SJCRH30 (cell line): ENCODE measurements around the gene ISM2. TPM values are rescaled to one million over a fixed set of nuclear protein-coding genes. Genes with fewer than 3 reads are reported as not detected.

Source experiments
- DNase-seq, 2 experiments: peaks; one replicate each; pipeline ENCODE4 v3.0.0-alpha.2; 2015 to 2020
- H3K27ac ChIP-seq: fragments of 250-450 bp; sonication (Bioruptor Pico); 2 replicates; pipeline ENCODE4 v1.5.1; 2020; ENCODE audit warnings: mild to moderate bottlenecking, moderate library complexity
- H3K27me3 ChIP-seq: fragments of 250-450 bp; sonication (Bioruptor Pico); 2 replicates; pipeline ENCODE4 v1.5.1; 2020; ENCODE audit warnings: mild to moderate bottlenecking, moderate library complexity
- H3K36me3 ChIP-seq: fragments of 250-450 bp; sonication (Bioruptor Pico); 2 replicates; pipeline ENCODE4 v1.5.1; 2020; ENCODE audit warnings: mild to moderate bottlenecking, moderate library complexity
- H3K4me1 ChIP-seq: fragments of 250-450 bp; sonication (Bioruptor Pico); 2 replicates; pipeline ENCODE4 v1.5.1; 2020; ENCODE audit warnings: mild to moderate bottlenecking, moderate library complexity
- H3K4me3 ChIP-seq: fragments of 250-450 bp; sonication (Bioruptor Pico); 2 replicates; pipeline ENCODE4 v1.5.1; 2020; ENCODE audit warnings: mild to moderate bottlenecking, moderate library complexity
- H3K9me3 ChIP-seq: fragments of 250-450 bp; sonication (Bioruptor Pico); replicated peaks from 2 replicates; pipeline ENCODE4 v1.5.1; 2020; ENCODE audit warnings: mild to moderate bottlenecking, moderate library complexity
- total RNA-seq: library from RNA; depleted of rRNA; stranded (reverse); fragments of >200 nt; shearing (Covaris generic); gene quantifications from 2 replicates; pipeline ENCODE4 v1.2.3, GENCODE V29; 2014

Gene ISM2
- total RNA-seq, 1 experiment from 2014 or later: 0.16 TPM

DNA sequence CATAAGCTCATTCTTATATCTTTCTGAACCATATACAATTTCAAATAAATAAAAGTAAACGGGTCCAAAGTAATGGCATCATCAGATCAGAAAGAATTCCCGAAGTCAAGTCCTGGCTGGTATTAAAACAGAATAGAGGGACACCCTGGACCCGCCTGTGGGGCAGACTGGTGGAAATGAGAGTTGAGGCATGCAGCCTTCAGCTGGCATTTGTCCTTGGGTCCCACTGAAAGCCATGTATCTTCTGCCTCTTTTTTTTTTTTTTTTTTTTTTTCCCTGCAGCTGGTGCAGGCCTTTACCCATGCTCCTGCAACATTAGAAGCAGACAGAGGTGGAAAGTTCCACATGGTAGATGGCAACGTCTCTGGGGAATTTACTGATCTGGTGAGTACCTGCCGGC lies 30.8 kb downstream of the ISM2 start:
- Histone ChIP-seq H3K4me3 (no peak overlapping the region), H3K36me3 (peaks cover 57% of the 10 kb centered on the region), H3K27me3 (no peaks in the 10 kb centered on the region; the same call in 1 of the 2 replicates), H3K9me3 (no peaks in the 10 kb centered on the region), H3K27ac (no peak overlapping the region), H3K4me1 (no peaks in the 10 kb centered on the region)
- no peak for DNase-seq

DNA sequence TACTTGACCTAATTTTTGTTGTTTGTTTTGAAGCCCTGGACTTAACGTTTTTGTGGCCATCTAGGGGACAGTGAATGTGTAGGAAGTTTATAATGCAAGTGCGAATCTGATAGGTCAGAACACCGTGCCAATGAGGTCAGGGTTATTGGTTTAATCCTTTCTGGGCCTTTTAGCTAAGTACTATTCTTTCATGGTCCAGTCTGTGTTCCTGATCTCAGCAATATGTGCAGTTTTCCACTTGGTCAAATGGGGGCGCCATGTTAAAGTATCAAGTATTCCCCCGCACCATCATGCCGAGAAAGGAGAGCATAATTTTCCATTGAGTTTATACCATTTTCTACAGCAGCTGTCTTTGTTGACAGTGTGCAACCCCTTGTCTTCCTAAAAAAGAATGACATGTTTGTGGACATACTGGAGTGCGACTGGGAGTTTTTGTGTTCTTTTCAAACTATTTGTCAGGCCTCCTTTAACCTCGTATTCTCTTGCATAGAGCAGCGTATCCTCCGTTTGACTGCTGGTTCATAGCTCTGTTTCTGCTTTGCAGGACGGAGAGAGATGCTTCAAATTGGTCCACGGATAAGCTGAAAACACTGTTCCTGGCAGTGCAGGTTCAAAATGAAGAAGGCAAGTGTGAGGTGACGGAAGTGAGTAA lies 39.4 kb downstream of the ISM2 start:
- H3K27me3 ChIP-seq: no peaks in the 10 kb centered on the region
- peaks cover 40% of the 10 kb centered on the region for H3K36me3 ChIP-seq
- no peaks in the 10 kb centered on the region for H3K9me3 ChIP-seq
- no peaks in the 10 kb centered on the region for H3K4me1 ChIP-seq
- DNase-seq: peak; percentile 61 to 78
- H3K4me3 ChIP-seq: peak overlapping the region; percentile 85
- no peak overlapping the region for H3K27ac ChIP-seq

DNA sequence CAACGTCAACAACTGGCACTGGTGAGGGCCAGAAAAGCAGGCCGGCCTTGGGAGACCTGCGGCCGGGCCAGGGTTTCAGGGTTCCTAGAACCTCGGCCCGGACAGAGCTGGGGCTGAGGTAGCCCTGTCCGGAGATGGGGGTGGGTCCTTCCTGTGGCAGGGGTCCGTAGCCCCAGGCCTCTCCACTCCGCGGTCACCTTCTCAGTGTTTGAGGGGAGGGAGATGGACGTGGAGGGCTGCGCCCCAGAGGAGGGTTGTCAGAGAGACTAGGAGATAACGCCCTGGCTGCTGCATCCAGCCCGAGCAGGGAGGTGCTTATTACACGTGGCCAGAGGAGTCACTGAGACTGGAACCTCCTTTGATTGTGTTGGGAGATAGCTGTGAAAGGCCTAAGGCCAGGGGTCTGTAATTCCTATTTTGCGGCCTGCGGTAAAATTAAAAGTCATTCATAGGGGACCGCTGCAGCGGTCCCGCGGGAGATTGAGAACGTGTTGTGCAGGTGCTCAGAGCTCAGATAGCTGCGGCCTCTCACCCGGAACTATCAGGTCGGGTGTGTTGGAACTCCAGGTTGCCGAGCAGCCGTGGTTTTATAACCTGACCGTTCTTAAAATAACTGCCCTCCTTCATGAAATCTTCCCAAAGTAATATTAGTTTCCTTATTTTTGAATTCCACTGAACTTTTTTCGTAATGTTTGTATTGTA lies 40.2 kb downstream of the ISM2 start:
- Histone ChIP-seq H3K27me3 (no peaks in the 10 kb centered on the region), H3K27ac (peak overlapping the region; percentile 92), H3K36me3 (peaks cover 34% of the 10 kb centered on the region), H3K4me3 (peak overlapping the region; percentile 85), H3K9me3 (no peaks in the 10 kb centered on the region), H3K4me1 (no peaks in the 10 kb centered on the region)
- DNase-seq: peak; percentile 18 to 51

DNA sequence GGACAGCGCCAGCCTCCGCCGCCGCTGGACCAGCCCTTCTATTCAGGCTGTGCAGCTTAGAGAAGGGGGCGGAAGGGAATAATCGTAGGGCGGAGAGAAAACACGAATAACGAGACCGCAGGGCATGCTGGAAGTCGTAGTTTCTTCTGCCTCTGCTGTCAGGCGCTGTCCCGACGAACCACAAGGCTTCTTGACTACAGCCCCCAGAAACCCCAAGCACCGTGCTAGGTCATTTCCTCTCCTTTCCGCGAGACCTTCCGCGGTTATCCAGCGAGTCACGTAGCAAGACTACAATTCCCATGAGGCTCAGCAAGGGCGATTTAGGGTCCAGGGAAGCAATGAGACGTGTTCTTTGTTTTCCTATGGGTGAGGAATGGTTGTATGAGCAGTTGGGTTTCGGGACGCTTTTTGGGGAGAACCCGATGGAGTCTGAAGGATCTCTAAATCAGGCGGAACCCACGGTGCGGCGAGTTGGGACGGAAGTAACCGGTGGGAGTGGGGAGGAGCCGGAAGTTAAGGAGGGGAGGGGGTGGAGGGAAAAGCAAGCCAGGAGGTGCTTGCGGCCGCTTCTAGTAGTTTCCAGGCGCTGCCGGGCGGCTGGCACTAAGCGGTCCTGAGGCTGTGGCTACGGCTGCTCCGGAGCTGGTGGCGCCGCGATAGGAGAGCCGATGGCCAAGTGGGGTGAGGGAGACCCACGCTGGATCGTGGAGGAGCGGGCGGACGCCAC lies 40.9 kb downstream of the ISM2 start, which contains the start of the genes AHSA1 and VIPAS39:
Gene AHSA1, plus strand, starts transcription at position 572 of the 727 bp plus-strand sequence. Its CDS starts 97 bp downstream, at position 669.
Gene VIPAS39, minus strand, starts transcription at position 80 of the 727 bp plus-strand sequence. CDS start 3,499 bp downstream, outside the sequence.
- no peaks in the 10 kb centered on the region for H3K27me3 ChIP-seq
- H3K9me3 ChIP-seq: no peaks in the 10 kb centered on the region
- no peaks in the 10 kb centered on the region for H3K4me1 ChIP-seq
- peak within 1 kb of the TSS; percentile 85 for H3K4me3 ChIP-seq
- peak; percentile 96 to 98 for DNase-seq
- peak within 1 kb of the TSS; percentile 92 for H3K27ac ChIP-seq
- peaks cover 29% of the 10 kb centered on the region for H3K36me3 ChIP-seq

DNA sequence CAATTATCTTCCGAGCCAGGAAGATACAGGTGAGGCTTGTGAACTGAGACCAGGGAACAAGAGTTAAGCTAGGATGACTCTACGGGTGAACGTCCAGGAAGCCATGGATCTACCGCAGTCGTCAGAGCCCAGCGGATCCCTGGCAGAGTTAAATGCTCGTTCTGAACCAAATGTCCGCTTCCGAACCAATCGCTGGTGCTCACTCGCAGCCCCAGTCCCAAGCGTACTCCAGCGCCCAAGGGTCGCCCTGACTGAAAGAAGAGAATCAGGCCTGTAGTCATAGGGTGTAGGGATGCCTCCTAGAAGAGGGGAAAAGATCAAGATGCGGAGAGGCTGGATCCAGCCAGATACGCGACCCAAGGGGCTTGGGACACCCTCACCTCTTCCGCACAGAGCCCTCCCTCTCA lies 41.5 kb downstream of the ISM2 start:
- H3K9me3 ChIP-seq: no peaks in the 10 kb centered on the region
- DNase-seq: no peak
- H3K4me1 ChIP-seq: no peaks in the 10 kb centered on the region
- H3K27me3 ChIP-seq: no peaks in the 10 kb centered on the region
- H3K27ac ChIP-seq: peak overlapping the region; percentile 92
- peak overlapping the region; percentile 85 for H3K4me3 ChIP-seq
- H3K36me3 ChIP-seq: peaks cover 23% of the 10 kb centered on the region

DNA sequence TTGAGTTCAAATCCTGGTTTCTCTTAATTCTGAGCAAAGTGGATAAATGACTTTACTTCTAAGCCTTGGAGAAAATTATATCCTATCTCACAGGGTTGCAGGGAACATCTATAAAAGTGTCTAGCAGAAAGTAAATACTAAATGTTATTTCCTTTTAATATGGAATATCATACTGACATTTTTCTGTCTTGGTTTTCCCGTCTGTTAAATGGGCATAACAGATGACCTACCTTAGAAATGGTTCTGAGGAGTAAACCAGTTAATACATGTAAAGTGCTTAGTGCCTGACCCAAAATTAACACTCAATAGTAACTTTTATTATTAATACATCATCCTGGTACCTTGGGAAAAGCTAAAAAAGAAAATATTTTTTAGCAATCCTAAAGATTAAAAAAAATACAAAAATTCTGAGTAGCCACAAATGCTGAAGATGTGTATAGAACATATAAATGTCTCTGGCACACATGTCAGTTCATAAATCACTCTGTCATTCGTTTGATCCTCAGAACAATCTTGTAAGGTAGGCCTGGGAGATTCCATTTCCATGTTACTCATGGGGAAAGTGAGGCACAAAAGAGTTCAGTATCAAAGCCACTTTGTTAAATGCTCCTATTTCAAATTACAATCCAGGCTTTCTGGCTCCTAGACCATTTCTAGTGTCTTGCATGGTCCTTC lies 42.5 kb downstream of the ISM2 start:
- Histone ChIP-seq H3K36me3 (peaks cover 13% of the 10 kb centered on the region), H3K4me3 (peak overlapping the region; percentile 85), H3K27me3 (no peaks in the 10 kb centered on the region), H3K9me3 (no peaks in the 10 kb centered on the region), H3K4me1 (no peaks in the 10 kb centered on the region), H3K27ac (no peak overlapping the region)
- DNase-seq: no peak

DNA sequence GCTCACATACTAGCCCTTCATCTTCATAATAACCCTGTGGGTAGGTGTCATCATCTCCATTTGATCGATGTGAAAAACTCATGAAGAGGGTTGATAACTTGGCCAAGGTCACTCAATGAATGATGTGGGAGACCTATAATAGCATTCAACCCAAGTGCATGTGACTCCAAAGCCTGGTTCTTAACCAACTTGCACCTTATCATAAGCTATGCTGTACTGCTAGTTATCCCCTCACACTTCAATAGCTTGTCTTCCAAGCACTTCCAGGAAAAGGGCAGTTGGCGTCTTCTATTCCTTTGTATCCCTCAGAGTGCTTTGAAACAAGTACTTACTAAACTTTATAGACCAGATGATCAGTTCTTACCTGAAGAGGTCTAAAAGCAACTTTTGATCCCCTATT lies 56.4 kb downstream of the ISM2 start:
- H3K4me3 ChIP-seq: no peak overlapping the region
- DNase-seq: no peak
- H3K27ac ChIP-seq: no peak overlapping the region
- H3K4me1 ChIP-seq: no peaks in the 10 kb centered on the region
- no peaks in the 10 kb centered on the region for H3K27me3 ChIP-seq
- peaks cover 18% of the 10 kb centered on the region for H3K36me3 ChIP-seq
- no peaks in the 10 kb centered on the region for H3K9me3 ChIP-seq

DNA sequence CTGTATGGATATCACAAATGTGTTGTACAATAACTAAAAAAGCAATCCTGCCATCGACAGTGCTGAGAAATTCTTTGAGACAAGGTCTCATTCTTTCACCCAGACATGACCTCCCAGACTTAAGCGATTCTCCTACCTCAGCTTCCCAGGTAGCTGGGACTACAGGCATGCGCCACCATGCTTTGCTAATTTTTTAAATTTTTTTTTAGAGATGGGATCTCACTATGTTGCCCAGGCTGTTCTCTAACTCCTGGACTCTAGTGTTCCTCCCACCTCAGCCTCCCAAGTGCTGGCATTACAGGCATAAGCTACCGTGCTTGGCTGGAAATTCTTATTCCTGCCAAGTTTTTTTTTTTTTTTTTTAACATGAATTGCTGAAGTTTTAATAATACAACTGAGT lies 58.8 kb downstream of the ISM2 start:
- Histone ChIP-seq H3K4me3 (no peak overlapping the region), H3K4me1 (no peaks in the 10 kb centered on the region), H3K27me3 (no peaks in the 10 kb centered on the region), H3K9me3 (no peaks in the 10 kb centered on the region), H3K27ac (no peak overlapping the region), H3K36me3 (peaks cover 18% of the 10 kb centered on the region)
- DNase-seq: no peak

DNA sequence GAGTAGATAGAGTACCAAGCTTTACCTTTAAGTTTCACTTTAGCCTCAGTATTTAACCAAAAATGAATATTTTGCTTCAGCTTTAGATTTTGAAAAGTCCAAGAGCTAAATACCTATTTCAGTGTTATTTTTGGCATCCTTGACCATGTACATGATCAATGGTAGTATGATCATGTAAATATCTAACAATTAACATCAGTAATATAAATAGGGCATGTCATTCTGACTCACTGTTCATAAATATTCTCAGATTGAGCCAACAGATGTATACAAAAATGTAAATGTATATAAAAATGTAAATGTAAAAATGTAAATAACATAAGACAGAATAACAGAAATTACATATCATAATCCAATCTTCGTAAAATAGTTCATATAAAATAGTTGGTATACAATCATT lies 60.0 kb downstream of the ISM2 start:
- no peak overlapping the region for H3K4me3 ChIP-seq
- peaks cover 20% of the 10 kb centered on the region for H3K36me3 ChIP-seq

DNA sequence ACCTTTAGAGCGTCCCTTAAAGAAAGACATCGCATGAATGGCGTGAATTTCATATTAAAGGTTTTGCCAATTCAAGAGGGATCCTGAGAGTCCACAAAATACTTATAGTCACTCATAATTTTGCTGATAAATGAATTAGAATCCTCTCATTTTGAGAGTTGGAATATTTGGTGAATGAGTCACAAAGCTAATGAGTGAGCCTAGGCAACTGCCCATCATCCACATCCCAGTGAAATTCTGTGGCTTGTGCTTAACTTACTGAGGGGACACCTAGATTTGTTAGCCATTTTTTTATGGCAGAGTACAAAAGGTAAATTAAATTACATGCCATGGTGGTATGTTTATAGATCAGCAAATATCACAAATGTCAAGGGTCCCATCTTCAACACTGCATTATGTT lies 62.6 kb downstream of the ISM2 start:
- no peak overlapping the region for H3K27ac ChIP-seq
- H3K36me3 ChIP-seq: peaks cover 11% of the 10 kb centered on the region
- H3K9me3 ChIP-seq: no peaks in the 10 kb centered on the region
- H3K27me3 ChIP-seq: no peaks in the 10 kb centered on the region
- H3K4me3 ChIP-seq: no peak overlapping the region
- no peaks in the 10 kb centered on the region for H3K4me1 ChIP-seq
- no peak for DNase-seq

More for the DNA sequence above, 60.0 kb downstream of the ISM2 start:
- Histone ChIP-seq H3K27me3 (no peaks in the 10 kb centered on the region), H3K9me3 (no peaks in the 10 kb centered on the region), H3K27ac (no peak overlapping the region), H3K4me1 (no peaks in the 10 kb centered on the region)
- no peak for DNase-seq

DNA sequence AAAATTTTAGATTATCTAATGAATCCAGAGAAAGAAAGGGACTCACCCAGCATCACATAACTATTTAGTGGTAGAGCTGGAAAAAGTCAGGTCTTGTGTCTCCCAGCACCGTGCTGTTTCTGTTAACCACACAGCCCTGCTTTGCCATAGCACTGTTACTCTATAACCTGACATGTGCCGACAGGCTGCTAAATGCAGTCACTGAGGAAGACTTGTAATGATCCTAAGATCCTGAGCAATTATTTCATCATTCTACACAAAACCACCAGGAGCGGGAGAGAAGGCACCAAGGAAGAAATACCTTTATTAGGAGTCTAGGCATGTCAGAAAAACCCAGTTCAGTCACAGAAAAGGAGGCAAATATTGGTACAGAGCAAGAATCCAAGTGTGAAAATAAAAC lies 72.2 kb downstream of the ISM2 start:
- no peak overlapping the region for H3K4me3 ChIP-seq
- DNase-seq: no peak
- H3K9me3 ChIP-seq: no peaks in the 10 kb centered on the region
- H3K36me3 ChIP-seq: no peaks in the 10 kb centered on the region; the same call in 1 of the 2 replicates
- no peaks in the 10 kb centered on the region for H3K4me1 ChIP-seq
- no peaks in the 10 kb centered on the region for H3K27me3 ChIP-seq
- H3K27ac ChIP-seq: no peak overlapping the region

DNA sequence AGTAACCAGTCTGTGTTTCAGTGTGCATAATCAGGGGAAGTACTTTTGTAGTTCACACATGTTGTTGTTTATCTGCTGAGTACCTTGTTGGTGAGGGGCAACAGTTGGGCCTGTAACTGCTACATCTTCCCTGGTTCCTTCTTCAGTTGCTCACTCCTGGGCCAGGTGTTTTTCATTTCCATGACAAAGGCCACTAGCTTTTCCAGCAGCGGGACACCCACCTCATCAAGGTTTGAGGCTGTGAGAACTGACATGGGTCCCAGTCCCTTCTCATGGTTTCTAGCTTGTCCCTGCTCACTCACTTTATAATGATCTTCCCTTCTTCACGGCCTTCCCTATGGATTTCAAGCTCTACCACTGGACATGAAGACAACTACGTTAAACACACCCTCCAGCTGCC lies 73.8 kb downstream of the ISM2 start:
- DNase-seq: no peak
- Histone ChIP-seq H3K4me1 (no peaks in the 10 kb centered on the region), H3K4me3 (no peak overlapping the region), H3K27me3 (no peaks in the 10 kb centered on the region), H3K36me3 (no peaks in the 10 kb centered on the region; the same call in 1 of the 2 replicates), H3K9me3 (no peaks in the 10 kb centered on the region; the same call in 1 of the 2 replicates), H3K27ac (no peak overlapping the region)
